IgD-negative memory B cell (primary cell): ENCODE measurements around the gene TNFRSF11A. TPM values are rescaled to one million over a fixed set of nuclear protein-coding genes. Genes with fewer than 3 reads are reported as not detected.
A peak's percentile ranks its signal among the peaks of the same experiment; 100 is the strongest.

Source experiments
- H3K27ac Mint-ChIP-seq, 3 donors: one replicate each; pipeline ENCODE4 v1.8.0; 2020 to 2022; ENCODE audit warnings: mild to moderate bottlenecking in 3 of 3, mixed read lengths in 3 of 3, moderate library complexity in 1 of 3
- H3K27me3 Mint-ChIP-seq: one replicate; pipeline ENCODE4 v1.8.0; 2021; ENCODE audit warnings: mixed read lengths
- H3K36me3 Mint-ChIP-seq: one replicate; pipeline ENCODE4 v1.8.0; 2020; ENCODE audit warnings: mild to moderate bottlenecking, mixed read lengths
- H3K4me1 Mint-ChIP-seq, 3 donors: one replicate each; pipeline ENCODE4 v1.8.0; 2020 to 2022; ENCODE audit warnings: mixed read lengths in 3 of 3, mild to moderate bottlenecking in 1 of 3
- H3K4me3 Mint-ChIP-seq, 4 donors: one replicate each; pipeline ENCODE4 v1.8.0; 2020 to 2022; ENCODE audit warnings: mild to moderate bottlenecking in 4 of 4, mixed read lengths in 4 of 4, moderate library complexity in 3 of 4
- H3K9me3 Mint-ChIP-seq, 3 donors: one replicate each; pipeline ENCODE4 v1.8.0; 2020 to 2021; ENCODE audit warnings: mixed read lengths in 3 of 3, mild to moderate bottlenecking in 1 of 3
- polyA plus RNA-seq: library from polyadenylated mRNA; unstranded; fragments of 300-500 nt; fragmentation: Illumina TruSeq; gene quantifications from one replicate; pipeline ENCODE4 v1.2.3, GENCODE V29; 2021

Gene TNFRSF11A
- polyA plus RNA-seq, 1 donor from 2014 or later, result not detected

DNA sequence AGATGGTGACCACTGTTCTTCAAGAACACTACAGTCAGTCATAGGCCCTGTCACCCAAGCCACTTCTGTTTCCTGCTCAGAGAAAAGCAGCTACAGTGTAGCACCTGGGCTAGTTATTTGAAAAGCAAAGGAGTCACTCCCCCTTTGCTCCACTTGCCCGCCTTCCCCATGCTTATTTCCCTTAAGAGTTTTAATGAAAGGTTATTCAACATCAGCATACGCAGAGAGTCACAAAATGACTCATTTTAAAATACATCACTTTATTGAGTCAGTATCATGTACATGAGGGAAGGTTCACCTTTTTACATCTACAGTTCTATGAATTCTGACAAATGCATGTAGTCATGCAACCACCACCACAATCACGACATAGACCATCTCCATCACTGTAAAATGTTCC lies 71.3 kb downstream of the TNFRSF11A start:
- no peak overlapping the region for H3K27ac Mint-ChIP-seq
- no peak overlapping the region for H3K4me3 Mint-ChIP-seq
- H3K36me3 Mint-ChIP-seq, result no peaks in the 10 kb centered on the region
- peaks cover 0 to 8% (median 5%) of the 10 kb centered on the region in 3 donors for H3K4me1 Mint-ChIP-seq
- peaks cover 0 to 2% (median 0%) of the 10 kb centered on the region in 3 donors for H3K9me3 Mint-ChIP-seq
- peaks cover 10% of the 10 kb centered on the region for H3K27me3 Mint-ChIP-seq

DNA sequence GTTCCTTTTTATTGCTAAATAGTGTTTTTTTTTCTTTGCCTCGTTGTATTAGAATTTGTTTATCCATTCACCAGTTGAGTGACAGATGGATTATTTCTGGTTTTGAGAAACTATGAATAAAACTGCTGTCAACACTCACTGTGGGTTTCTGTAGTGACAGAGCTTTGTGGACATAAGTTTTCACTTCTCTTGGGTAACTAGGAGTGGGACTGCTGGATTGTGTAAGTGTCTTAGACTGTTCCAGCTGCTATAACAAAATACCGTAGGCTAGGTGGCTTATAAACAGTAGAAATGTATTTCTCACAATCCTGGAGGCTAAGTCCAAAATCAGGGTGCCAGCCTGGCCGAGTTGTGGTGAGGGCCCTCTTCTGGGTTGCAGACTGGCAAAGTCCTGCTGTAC lies 71.9 kb downstream of the TNFRSF11A start:
- Mint-ChIP-seq H3K4me1 (peaks cover 0 to 8% (median 5%) of the 10 kb centered on the region in 3 donors), H3K9me3 (no peaks in the 10 kb centered on the region), H3K4me3 (no peak overlapping the region), H3K27me3 (peaks cover 10% of the 10 kb centered on the region), H3K36me3 (no peaks in the 10 kb centered on the region), H3K27ac (peak overlapping the region in 1 of 3 donors; percentile 35)

DNA sequence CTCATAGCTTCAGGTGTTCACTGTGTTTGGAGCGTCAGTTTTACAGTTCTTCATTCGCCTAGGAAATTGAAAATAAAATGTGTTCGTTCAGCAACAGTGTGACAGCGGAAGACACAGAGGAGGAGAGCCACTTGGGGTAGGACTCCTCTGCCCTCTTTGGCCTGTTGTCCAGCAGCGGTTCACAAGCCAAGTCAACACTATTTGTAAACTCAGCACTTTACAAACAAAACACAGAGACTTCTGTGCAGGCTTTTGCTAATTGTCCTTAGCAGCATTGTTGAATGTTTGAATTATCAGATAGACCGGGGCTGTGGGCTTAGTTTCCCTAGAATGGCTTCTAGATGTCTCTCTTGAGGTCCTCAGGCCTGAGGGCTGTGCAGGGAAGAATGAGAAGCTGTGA lies 73.2 kb downstream of the TNFRSF11A start:
- H3K27ac Mint-ChIP-seq, result no peak overlapping the region
- H3K27me3 Mint-ChIP-seq, result peaks cover 8% of the 10 kb centered on the region
- H3K4me1 Mint-ChIP-seq, result peaks cover 0 to 8% (median 5%) of the 10 kb centered on the region in 3 donors
- H3K9me3 Mint-ChIP-seq, result no peaks in the 10 kb centered on the region
- H3K36me3 Mint-ChIP-seq, result peaks cover 2% of the 10 kb centered on the region
- no peak overlapping the region for H3K4me3 Mint-ChIP-seq

DNA sequence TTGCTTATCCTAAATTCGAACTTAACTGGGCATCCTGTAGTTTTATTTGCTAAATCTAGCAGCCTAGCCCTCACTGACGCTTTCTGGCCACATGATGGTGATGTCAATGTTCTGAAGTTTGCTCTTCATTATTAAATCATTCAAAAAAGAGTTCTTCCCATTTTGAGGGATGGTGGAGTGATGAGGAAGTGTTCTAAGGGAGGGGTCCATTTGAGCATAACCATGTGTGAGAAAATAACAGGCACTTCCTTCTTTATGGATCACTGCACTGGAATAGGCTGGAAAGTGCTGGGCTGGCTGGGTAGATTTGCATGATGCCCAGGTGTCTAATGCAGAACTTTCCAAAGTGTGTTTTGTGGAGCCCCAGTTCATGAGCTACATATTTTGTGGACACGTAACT lies 74.2 kb downstream of the TNFRSF11A start:
- peaks cover 0 to 8% (median 5%) of the 10 kb centered on the region in 3 donors for H3K4me1 Mint-ChIP-seq
- H3K4me3 Mint-ChIP-seq, result no peak overlapping the region
- peaks cover 6% of the 10 kb centered on the region for H3K27me3 Mint-ChIP-seq
- H3K9me3 Mint-ChIP-seq, result no peaks in the 10 kb centered on the region
- no peak overlapping the region for H3K27ac Mint-ChIP-seq
- H3K36me3 Mint-ChIP-seq, result peaks cover 2% of the 10 kb centered on the region

DNA sequence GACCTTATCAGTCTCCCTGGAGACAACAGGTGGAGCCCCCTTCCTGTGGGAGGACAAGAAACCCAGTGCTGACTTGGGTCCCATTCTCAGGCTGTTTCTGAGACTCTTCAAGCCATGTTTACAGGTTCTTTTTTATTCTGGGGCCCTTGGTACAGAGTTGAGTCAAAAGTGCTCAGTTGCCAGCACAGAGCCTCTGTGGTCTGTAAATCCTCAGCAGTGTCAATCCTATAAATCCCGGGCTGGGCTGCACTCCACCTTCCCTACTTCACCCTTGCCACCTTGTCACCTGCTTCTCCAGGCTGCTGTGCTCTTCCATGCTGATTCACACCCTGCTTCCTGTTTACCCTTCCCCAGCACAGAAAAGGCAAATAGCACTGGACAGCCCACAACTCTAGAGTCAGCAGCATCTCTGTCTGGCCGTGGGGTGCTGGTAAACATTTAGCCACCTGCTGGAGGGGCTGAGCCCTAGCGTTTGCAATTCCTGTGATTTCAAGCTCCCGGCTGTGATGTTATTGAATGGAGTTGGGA lies 74.7 kb downstream of the TNFRSF11A start:
- Mint-ChIP-seq H3K27ac (no peak overlapping the region), H3K4me3 (no peak overlapping the region), H3K27me3 (peaks cover 6% of the 10 kb centered on the region), H3K4me1 (peaks cover 0 to 8% (median 5%) of the 10 kb centered on the region in 3 donors), H3K9me3 (no peaks in the 10 kb centered on the region), H3K36me3 (peaks cover 2% of the 10 kb centered on the region)

DNA sequence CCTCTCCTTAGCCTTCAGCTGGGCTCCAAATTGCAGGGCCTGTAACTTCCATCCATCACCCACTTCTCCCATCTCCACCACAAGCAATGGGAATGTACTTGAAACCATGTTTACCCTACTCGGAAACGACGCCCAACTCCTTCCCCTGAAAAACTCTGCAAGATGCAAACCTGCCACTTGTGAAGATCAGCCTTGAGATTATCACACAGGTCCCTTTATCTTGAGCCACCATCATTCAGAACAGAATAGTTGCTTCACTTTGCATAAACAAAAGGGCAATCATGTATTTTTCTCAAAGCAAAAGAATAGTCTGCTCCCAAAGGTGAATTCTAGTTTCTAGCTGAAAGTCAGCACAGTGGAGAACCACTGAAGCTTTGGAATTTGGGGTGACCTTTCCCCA lies 75.8 kb downstream of the TNFRSF11A start:
- peaks cover 4% of the 10 kb centered on the region for H3K27me3 Mint-ChIP-seq
- H3K27ac Mint-ChIP-seq, result no peak overlapping the region
- H3K9me3 Mint-ChIP-seq, result no peaks in the 10 kb centered on the region
- peaks cover 0 to 8% (median 5%) of the 10 kb centered on the region in 3 donors for H3K4me1 Mint-ChIP-seq
- H3K4me3 Mint-ChIP-seq, result peak overlapping the region in 1 of 4 donors; percentile 40
- H3K36me3 Mint-ChIP-seq, result peaks cover 2% of the 10 kb centered on the region

DNA sequence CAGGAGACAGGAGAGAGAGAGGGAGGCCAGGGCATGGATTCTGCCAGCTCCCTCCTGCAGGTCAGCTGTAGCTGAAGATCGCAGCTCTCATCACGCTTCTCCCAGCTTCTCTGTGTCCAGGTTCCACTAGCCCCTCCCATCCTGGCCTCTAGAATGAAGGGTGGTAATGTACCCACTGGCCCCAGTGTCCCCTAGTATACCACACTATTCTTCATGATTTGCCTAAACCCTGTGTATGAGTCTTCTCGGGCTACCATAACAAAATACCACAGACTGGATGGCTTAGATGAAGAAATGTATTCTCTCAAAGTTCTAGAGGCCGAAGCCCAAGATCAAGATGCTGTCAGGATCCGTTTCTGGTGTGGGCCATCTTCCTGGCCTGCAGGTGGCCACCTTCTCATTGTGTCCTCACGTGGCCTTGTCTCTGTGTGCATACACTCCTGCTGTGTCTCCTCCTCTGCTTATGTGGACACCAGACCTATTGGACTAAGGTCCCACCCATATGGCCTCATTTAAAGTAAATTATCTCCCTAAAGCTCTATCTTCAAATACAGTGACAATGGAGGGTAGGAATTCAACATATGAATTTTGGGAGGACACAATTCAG lies 77.3 kb downstream of the TNFRSF11A start:
- peaks cover 2% of the 10 kb centered on the region for H3K36me3 Mint-ChIP-seq
- H3K27ac Mint-ChIP-seq, result no peak overlapping the region
- no peaks in the 10 kb centered on the region for H3K9me3 Mint-ChIP-seq
- H3K27me3 Mint-ChIP-seq, result peaks cover 3% of the 10 kb centered on the region
- no peak overlapping the region for H3K4me3 Mint-ChIP-seq
- peaks cover 0 to 8% (median 5%) of the 10 kb centered on the region in 3 donors for H3K4me1 Mint-ChIP-seq

DNA sequence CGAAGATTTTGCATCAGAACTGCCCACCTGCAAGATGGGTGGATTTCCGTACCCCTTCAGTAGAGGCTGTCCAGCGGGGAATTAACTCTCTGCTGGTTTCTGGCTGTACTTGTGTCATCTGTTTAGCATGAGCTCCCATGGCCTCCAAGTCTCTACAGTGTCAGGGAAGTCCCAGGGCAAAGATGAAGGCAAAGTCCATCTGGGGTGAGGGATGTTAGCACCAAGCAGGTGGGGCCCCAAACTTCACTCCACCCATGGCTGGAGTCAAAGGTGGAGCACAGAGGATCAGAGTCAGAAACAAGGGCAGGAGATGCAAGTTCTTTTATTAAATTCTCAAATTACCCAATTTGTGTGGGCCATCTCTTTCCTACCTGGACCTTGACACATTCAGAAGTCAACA lies 78.0 kb downstream of the TNFRSF11A start:
- H3K36me3 Mint-ChIP-seq, result peaks cover 2% of the 10 kb centered on the region
- H3K9me3 Mint-ChIP-seq, result no peaks in the 10 kb centered on the region
- H3K27me3 Mint-ChIP-seq, result peaks cover 3% of the 10 kb centered on the region
- no peak overlapping the region for H3K4me3 Mint-ChIP-seq
- no peak overlapping the region for H3K27ac Mint-ChIP-seq
- peaks cover 0 to 8% (median 5%) of the 10 kb centered on the region in 3 donors for H3K4me1 Mint-ChIP-seq

DNA sequence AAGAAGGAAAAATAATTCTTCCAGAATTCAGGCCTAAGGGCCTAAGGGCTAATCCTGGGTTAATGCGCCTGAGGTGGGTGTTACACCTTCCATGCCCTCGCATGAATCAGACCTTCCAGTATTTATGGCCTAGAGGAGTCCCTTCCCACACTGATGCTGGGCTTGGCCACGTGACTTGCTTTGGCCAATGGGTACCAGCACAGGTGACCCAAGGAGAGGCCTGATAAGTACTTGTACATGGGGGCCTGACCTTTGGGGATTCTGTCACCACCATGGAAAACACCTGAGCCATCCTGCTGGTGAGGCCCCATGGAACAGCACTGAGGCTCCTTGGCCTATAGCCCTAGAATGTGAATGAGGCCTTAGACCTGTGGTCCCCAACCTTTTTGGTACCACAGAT lies 79.8 kb downstream of the TNFRSF11A start:
- Mint-ChIP-seq H3K4me1 (peaks cover 0 to 3% (median 1%) of the 10 kb centered on the region in 3 donors), H3K36me3 (peaks cover 2% of the 10 kb centered on the region), H3K9me3 (no peaks in the 10 kb centered on the region)

DNA sequence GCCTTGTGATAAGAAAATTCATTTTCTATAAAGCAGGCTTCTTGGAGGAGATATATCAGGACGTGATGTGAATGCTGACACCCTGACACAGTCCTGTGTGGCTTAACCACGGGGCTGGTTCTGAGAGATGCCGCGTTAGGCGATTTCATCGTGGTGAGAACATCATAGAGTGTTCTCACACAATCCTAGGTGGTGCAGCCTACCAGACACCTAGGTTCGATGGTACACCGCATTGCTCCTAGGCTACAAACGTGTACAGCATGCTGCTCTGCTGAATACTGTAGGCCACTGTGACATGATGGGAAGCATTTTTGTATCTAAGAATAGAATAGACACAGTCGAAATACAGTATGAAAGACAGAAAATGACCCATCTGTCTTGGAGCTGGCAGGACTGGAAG lies 82.5 kb downstream of the TNFRSF11A start:
- H3K36me3 Mint-ChIP-seq, result peaks cover 4% of the 10 kb centered on the region
- H3K27me3 Mint-ChIP-seq, result peaks cover 7% of the 10 kb centered on the region
- H3K4me3 Mint-ChIP-seq, result no peak overlapping the region
- H3K4me1 Mint-ChIP-seq, result no peaks in the 10 kb centered on the region
- H3K9me3 Mint-ChIP-seq, result peaks cover 5 to 13% (median 13%) of the 10 kb centered on the region in 3 donors
- no peak overlapping the region for H3K27ac Mint-ChIP-seq

More for the DNA sequence above, 79.8 kb downstream of the TNFRSF11A start:
- no peak overlapping the region for H3K4me3 Mint-ChIP-seq
- no peak overlapping the region for H3K27ac Mint-ChIP-seq
- peaks cover 5% of the 10 kb centered on the region for H3K27me3 Mint-ChIP-seq

DNA sequence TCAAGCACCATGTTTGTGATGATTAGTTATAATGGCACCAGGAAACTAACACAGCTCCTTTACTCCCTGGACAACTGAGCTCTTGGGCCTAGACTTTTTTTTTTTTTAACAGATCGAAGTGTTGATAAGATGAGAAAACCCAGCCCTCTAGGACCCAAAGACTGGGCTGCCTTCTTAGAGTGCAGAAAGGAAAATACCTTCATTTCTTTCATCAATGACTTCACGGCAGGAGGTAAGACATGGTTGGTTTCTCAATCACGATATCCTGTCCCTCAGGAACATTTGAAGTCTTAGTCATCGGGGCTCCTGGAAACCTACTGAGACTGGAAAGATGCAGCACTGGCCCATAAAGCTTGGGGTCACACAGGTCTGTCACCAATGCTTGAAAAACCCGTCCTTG lies 84.7 kb downstream of the TNFRSF11A start:
- H3K27me3 Mint-ChIP-seq, result peaks cover 10% of the 10 kb centered on the region
- no peak overlapping the region for H3K27ac Mint-ChIP-seq
- H3K9me3 Mint-ChIP-seq, result peaks cover 5 to 16% (median 13%) of the 10 kb centered on the region in 3 donors

DNA sequence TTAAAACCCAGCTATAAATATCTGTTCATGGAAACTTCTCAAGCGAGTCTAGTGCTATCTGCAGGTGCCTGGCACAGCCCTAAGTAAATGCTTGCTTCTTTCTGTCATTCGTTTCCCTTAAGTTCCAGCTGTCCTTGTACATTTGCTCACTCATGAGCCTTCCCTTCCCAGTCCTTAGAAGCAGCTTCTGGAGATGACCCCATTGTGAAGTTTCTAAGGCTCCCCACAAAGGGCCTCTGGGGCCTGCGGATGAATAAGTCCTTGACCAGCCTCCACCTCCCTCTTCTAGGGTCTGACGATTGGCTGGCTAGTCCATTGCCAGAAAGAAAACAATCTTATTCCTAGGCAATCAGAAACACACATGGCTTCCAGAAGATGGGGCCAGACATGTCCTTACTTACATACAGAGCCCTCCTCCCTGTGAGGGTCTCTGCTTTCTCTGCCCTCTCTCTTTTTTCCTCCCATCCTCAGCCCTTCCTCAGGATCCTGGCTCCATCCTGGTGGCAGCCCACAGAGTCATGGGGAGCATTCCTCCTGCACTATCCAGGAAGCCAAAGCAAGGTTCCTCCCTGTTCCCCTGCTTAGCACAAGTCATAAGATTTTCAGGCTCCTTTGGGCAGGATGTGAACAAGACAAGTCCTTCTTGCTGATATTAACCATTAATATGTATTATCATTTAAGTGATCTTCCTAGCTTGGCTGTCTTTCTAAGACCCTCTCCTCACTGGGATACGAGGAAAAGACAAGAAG lies 87.3 kb downstream of the TNFRSF11A start:
- no peaks in the 10 kb centered on the region for H3K4me1 Mint-ChIP-seq
- no peak overlapping the region for H3K27ac Mint-ChIP-seq
- H3K9me3 Mint-ChIP-seq, result peaks cover 5 to 16% (median 13%) of the 10 kb centered on the region in 3 donors

More for the DNA sequence above, 84.7 kb downstream of the TNFRSF11A start:
- H3K36me3 Mint-ChIP-seq, result peaks cover 2% of the 10 kb centered on the region
- no peak overlapping the region for H3K4me3 Mint-ChIP-seq
- H3K4me1 Mint-ChIP-seq, result no peaks in the 10 kb centered on the region

DNA sequence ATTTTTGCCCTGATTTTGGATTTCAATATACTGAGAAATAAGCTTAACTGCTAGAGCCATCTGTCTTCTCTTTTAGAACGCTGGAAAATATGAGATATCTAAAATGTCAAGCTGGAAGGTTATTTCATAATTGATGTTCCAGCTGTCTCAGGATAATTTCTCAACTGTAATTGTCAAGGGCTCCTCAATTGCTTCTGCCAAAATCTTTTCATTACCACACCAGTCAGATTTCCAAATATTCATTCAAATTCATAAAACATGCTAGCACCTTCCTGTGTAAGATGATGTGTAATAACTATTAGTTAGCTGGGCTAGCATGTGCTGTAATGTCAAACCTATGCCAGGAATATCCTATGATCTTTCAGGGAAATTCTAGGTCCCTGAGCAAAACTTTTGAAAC lies 88.1 kb downstream of the TNFRSF11A start:
- Mint-ChIP-seq H3K4me1 (peaks cover 0 to 1% (median 0%) of the 10 kb centered on the region in 3 donors), H3K4me3 (no peak overlapping the region), H3K27ac (no peak overlapping the region)

More for the DNA sequence above, 87.3 kb downstream of the TNFRSF11A start:
- peaks cover 14% of the 10 kb centered on the region for H3K27me3 Mint-ChIP-seq
- H3K4me3 Mint-ChIP-seq, result peak overlapping the region in 1 of 4 donors; percentile 43
- H3K36me3 Mint-ChIP-seq, result peaks cover 2% of the 10 kb centered on the region

DNA sequence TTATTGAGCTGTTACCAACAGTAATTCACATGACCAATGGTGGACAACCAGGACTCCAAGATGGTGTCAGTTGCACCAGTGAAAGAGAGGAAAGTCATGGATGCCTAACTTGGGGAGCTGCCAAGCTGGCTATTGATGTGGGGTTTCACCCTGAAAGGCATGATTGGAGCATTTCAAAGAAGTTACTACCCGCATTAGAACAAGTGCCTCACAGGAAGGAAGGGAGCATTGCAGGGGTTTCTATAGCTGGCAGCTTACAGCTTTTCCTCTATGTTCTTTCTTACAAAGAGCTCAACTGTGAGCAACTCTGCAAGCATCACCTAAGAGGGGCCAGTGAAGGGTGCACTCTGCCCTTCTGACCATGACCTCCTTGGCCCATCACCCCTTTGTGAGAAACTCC lies 93.1 kb downstream of the TNFRSF11A start:
- Mint-ChIP-seq H3K27me3 (peaks cover 5% of the 10 kb centered on the region), H3K36me3 (no peaks in the 10 kb centered on the region), H3K27ac (no peak overlapping the region), H3K4me3 (no peak overlapping the region), H3K9me3 (peaks cover 0 to 3% (median 2%) of the 10 kb centered on the region in 3 donors), H3K4me1 (peaks cover 7 to 10% (median 7%) of the 10 kb centered on the region in 3 donors)

More for the DNA sequence above, 88.1 kb downstream of the TNFRSF11A start:
- Mint-ChIP-seq H3K27me3 (peaks cover 14% of the 10 kb centered on the region), H3K36me3 (peaks cover 2% of the 10 kb centered on the region), H3K9me3 (peaks cover 5 to 16% (median 13%) of the 10 kb centered on the region in 3 donors)

DNA sequence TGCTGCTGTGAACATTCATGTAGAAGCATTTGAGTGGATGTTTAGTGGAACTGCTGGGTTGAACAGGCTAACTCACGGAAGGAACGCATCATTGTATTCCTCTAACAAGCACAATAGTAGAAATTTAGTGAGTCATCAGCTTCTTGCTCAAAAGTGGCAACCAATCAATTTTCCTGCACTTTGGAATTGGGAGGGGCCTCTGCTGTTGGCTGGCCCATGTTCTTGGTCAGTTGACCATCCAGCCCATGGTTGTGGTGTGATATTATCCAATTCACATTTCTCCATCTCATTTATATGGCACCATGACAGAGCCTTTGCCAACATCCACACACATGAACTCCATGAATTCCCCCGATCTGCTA lies 95.0 kb downstream of the TNFRSF11A start:
- Mint-ChIP-seq H3K27ac (peak overlapping the region in 1 of 3 donors; percentile 87), H3K9me3 (peaks cover 0 to 2% (median 0%) of the 10 kb centered on the region in 3 donors), H3K27me3 (peaks cover 4% of the 10 kb centered on the region), H3K4me3 (peak overlapping the region in 3 of 4 donors; percentile 70 to 89 (median 85)), H3K36me3 (no peaks in the 10 kb centered on the region), H3K4me1 (peaks cover 7 to 10% (median 7%) of the 10 kb centered on the region in 3 donors)
